RPMI8226 (cell line): Measurements from ENCODE around the gene GPBP1L1.
"Not testable (repeated sequence)": the region's sequence is repeated elsewhere in the genome, so short reads cannot be mapped to it uniquely, and the experiment has no call there.

Experiments
- DNase-seq: peaks from one replicate; pipeline ENCODE4 v3.0.0-alpha.2; 2015

The GPBP1L1 gene

GRCh38 chr1:45686288-45687013 is at the start of gene GPBP1L1:
TSS of gene GPBP1L1 (minus strand) at chr1:45686533. CDS start at chr1:45659087, 27,446 bp downstream.
- peak; percentile 98 for DNase-seq

DNA sequence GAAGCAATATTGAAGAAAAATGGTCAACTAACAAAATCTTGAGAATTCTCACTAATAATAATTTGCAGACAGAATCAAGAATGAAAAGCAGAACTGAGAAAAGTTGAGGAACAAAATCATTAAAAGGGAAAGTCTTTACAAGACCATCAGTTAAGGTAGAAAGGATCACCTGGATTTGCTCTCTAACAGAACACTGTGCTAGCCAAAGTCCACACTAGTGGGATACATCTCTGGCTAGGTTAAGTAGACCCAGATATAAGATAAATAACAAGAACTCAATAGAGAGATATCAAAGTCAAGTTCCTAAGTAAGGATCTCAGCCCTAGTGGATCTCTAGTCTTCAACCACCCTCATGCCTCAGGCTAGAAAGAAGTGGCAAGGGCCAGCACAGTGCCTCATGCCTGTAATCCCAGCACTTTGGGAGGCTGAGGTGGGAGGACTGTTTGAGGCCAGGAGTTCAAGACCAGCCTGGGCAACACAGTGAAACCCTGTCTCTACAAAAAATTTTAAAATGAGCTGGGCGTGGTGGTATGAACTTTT is 44.5 kb upstream of the GPBP1L1 start:
- DNase-seq, result peak; percentile 12

GRCh38 chr1:45730075-45730779 is 43.9 kb upstream of the GPBP1L1 start:
- DNase-seq, result no peak

- not testable (repeated sequence) for DNase-seq
Measured at GRCh38 chr1:45726007-45726406, 39.7 kb upstream of the GPBP1L1 start.

- no peak for DNase-seq
Measured at GRCh38 chr1:45723248-45723930, 37.1 kb upstream of the GPBP1L1 start.

DNA sequence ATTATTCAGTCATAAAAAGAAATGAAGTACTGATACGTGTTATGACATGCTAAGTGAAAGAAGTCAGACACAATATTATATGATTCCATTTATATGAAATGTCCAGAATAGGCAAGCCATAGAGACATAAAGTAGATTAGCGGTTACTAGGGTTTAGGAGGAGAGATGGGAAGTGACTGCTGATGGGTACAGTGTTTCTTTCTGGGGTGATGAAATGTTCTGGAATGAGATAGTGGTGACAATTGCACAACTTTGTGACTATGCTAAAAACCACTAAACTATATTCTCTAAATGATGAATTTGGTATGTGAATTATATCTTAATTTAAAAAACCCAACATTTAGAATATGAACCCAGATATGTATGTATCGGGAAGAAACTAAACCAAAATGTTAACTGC is 36.5 kb upstream of the GPBP1L1 start:
- DNase-seq, result no peak

DNA sequence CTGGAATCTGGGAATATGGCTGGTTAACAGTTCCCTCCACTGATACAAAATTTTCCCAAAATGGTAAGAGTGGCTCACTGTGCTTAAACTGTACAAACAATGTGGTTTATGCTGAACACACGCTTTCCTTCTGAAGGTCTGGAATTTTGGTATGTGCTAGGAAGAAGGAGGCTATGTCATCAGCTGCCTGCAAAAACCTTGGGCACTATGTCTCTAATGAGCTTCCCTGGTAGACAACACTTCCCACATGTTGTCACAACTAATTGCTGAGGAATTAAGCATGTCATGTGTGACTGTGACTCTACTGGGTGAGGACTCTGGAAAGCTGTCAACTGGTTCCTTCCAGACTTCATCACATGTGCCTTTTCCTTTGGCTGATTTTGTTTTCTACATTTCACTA is 34.9 kb upstream of the GPBP1L1 start:
- no peak for DNase-seq

DNA sequence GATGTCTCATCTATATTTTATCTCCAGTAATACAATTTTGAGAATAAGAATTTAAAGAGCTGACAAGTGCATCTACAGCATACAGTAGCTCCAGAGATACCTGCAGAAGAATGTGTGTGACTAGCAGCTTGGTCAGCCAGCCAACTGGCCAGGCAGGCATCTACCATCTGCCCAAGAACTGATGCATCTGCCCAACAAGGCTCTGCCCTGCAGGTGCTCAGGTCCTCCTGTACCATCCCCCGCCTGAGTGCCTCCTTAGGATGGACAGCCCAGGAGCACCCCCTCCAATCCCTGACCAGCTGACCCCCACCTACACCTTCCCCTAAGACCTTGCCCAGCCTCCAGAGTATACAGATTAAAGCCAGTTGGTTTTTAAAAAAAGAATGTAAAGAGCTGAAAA is 32.0 kb upstream of the GPBP1L1 start:
- DNase-seq, result no peak

DNA sequence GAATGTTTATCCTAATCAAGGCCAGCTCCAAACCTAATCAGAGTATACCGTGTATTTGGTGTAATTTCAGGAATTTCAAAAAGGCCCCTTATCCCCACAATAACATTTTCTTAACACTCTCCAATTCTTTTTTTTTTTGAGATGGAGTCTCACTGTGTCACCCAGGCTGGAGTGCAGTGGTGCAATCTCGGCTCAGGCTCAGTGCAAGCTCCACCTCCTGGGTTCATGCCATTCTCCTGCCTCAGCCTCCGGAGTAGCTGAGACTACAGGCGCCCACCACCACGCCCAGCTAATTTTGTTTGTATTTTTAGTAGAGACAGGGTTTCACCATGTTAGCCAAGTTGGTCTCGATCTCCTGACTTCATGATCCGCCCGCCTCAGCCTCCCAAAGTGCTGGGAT is 31.1 kb upstream of the GPBP1L1 start:
- DNase-seq, result not testable (repeated sequence)

- no peak for DNase-seq
Measured at GRCh38 chr1:45716700-45717099, 30.4 kb upstream of the GPBP1L1 start.

DNA sequence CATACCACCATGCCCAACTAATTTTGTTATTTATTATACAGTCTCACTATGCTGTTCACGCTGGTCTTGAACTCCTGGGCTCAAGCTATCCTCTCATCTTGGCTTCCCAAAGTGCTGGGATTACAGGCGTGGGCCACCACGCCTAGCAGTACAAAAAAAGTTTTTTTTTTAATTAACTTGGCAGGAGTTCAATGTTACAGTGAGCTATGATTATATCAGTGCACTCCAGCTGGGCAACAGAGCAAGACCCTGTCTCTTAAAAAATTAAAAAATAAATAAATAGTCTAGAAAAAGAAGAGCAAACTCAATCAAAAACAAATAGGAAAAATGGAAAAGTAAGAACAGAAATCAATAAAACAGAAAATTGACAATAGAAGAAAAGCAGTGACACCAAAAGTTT is 27.4 kb upstream of the GPBP1L1 start:
- no peak for DNase-seq

- DNase-seq, result no peak
Measured at GRCh38 chr1:45704637-45705036, 18.3 kb upstream of the GPBP1L1 start.

GRCh38 chr1:45694823-45695222 is 8.5 kb upstream of the GPBP1L1 start:
- no peak for DNase-seq

DNA sequence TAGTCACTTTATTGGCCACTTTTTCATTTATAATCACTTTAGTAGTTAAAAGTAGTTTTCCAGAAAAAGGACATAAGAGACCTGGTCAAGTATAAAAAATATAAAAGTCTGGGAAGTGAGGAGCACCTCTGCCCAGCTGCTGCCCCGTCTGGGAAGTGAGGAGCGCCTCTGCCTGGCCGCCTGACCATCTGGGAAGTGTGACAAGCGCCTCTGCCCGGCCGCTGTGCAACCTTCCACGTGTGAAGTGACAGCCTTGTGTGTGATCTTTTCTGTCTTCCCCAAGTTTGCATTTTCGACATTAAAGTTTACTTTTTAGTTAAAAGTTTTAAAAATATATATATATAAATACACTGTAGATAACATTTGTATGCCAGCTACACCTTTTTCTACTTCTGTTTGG is 7.5 kb upstream of the GPBP1L1 start:
- not testable (repeated sequence) for DNase-seq

GRCh38 chr1:45687754-45688740 is 1.7 kb upstream of the GPBP1L1 start, which contains the start of gene TMEM69:
TSS of gene TMEM69 (plus strand) at chr1:45688181. CDS start at chr1:45691069, 2,888 bp downstream.
- DNase-seq, result peak; percentile 91

DNA sequence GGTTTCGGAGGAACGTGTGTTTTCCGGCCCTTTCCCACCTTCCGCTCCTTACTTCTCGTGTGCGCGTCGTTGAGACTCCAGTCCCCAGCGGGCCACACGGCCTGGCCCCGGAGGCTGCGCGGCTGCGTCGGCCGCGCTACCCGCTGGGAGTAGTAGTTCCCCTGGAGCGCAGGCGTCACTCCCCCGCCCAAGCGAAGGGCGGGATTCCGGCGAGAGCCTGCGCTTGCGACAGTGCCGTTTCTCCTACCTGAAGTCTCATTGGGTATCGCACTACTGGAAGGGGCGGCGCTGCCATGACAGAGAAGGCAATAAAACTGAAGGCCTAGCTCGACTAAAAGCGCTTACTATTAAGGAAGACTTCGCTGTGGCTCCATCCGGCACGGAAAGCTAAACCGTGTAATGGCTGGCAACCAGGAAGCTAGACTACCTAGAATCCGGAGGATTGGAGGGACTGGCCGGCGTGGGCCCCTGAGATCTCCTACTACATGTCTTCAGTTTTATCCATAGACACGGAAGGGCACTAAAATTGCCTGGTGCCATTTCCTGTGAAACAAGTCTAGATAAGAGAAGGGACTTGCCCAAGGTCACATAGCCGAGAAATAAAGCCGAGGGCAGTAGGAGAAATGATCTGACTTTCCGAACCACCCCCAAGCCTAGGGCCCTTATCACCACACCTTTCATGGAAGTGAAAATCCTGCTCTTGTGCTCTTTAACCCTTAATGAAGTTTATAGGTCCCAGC is 851 bp upstream of the GPBP1L1 start:
- peak; percentile 100 for DNase-seq

- DNase-seq, result peak; percentile 86
Measured at GRCh38 chr1:45686015-45686287, 382 bp downstream of the GPBP1L1 start.

- peak; percentile 35 for DNase-seq
Measured at GRCh38 chr1:45685308-45686014, 872 bp downstream of the GPBP1L1 start.

DNA sequence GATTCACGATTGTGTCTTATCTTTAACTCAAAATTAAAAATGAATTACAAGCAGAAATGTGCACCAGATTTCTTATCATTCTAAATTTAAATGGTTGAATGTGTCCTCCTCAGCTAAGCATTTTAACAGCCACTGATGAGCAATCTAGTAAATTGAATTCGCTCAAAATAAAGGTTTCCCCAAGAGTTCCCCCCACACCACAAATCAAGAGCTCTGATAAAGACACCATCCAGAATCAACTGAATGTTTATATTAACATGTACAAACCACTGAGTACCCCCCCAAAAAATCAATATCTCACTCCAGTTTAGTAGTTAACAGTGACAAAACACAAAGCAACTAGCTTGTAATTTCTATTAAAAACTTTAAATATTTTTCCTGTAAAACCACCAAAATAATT is 1.9 kb downstream of the GPBP1L1 start:
- DNase-seq, result no peak

GRCh38 chr1:45682942-45683341 is 3.4 kb downstream of the GPBP1L1 start:
- DNase-seq, result no peak

DNA sequence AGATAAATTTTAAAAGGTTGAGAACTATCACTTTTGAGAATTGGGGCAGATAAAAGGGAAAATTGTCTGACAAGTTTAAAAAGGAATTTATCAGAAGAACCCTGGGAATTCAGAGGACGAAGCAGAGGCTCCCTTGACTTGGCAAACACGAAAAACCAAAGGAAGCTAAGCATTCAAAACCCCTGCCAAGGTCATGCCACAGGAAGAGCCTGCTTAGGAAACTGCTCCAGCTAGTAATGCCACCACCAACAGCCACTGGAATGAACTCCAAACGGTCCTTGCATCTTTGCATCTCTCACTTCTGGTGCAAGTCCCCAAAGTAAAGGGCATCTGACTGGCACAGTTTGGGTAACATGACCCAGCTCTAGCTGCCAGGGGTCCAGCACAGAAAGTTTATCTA is 7.2 kb downstream of the GPBP1L1 start:
- no peak for DNase-seq
